CMK (cell line): ENCODE data around the gene TRAF7.

Experiments
- DNase-seq: peaks from one replicate; pipeline ENCODE4 v3.0.0-alpha.2; 2010; ENCODE audit warnings: low read depth

The TRAF7 gene

DNA sequence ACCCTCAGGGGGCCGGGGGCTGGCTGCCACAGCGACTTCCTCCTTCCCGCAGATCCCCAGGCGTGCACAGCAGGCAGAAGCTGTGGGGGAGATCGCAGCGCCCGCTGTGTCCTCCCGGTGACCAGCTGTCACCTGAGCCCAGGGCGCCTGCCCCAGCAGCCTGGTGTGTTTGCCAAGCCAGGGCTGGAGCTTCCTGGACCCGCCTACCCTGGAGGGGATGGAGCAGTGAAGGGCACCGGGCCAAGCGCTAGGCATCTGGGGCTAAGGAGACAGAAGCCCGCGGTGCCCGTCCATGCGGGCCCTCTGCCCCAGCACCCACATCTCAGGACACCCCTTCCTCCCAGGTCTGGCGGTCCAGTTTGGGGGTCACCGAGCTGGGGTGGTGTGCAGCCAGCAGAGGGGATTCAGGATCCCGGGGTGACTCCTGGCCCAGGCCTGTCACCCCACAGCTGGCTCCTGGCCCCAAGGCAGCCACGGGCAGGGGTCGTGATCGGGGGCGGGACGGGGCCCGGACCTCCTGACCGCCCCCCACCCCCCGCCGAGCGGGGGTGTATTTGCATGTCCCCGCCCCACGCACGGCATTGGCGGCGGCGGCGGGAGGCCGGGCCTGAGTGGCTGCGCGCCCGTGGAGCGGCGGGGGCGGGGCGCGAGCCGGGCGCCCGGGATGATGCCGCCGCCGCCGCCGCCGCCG lies 7.5 kb upstream of the TRAF7 start, which contains the start of gene RAB26:
TSS of gene RAB26 (plus strand) at position 645 of the 691 bp plus-strand sequence. CDS start 159 bp downstream, outside the sequence.
- no peak for DNase-seq

- DNase-seq: no peak
Observed at GRCh38 chr16:2148714-2149629, 6.6 kb upstream of the TRAF7 start.

GRCh38 chr16:2149630-2150417 lies 5.8 kb upstream of the TRAF7 start:
- no peak for DNase-seq

DNA sequence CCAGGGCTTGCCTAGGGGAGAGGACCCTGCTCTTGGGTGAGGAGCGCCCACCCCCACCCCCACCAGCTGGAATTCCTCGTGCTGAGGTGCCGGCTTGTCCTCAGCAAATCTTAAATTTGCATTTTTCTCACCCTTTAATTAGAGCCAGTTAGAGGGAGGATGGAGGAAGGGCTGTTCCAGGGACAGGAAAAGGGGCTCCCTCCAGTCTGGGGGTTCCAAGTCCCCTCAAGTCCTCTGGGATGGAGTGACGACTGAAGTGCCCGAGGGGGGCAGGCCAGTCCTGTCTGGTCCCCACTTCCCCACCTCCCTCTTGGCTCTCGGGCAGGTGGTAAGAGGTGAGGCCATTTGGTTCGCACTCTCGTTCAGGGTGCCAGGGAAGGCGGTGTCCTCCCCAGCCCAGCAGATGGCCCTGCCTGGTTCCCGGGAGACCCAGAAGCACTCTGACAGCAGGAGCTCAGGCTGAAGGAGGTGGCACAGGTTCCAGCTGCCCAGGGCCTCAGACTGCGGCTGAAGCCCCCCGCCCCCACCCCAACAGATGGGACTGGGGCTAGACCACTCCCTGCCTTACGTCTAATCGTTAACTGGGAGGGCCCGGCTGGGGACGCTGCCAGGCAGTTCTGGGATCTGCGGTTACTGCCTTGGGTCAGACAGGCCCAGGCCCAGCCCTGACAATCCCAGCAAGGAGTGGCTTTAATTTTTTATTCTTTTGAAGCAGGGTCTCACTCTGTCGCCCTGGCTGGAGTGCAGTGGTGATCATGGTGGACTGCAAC lies 5.0 kb upstream of the TRAF7 start:
- no peak for DNase-seq

DNA sequence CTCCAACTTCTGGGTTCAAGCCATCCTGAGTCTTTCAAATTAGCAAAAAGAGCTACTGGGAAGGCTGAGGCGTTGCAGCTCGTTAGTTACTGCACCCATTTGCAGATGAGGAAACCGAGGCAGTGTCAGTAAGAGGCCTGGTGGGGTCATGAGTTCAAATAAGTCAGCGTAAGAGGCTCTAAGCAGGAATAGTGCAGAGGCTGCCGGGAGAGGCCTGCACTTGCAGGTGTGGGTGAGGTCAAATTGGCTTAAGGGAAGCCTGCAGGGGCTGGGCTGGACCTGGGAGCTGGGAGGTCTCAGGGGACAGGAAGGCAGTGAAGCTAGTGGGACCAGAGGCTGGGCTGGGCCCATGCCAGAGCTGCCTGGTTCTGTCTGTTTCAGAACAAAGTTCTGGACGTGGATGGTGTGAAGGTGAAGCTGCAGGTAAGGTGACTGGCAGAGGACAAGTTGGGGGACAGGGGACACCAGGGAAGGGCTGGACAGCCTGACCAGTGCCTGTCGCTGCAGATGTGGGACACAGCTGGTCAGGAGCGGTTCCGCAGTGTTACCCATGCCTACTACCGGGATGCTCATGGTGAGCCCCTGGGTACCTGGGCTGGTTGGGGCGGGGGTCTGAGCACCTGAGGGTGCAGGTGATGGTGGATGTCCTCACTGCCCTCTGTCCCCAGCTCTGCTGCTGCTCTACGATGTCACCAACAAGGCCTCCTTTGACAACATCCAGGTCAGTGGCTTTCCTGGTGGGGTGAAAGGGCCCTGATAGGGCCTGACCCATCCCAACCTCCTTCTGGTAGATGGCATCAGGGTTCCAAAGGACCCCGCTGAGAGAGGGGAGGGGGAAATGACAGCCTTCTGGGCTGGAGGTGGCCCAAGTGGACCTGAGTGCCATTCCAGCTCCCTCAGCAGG lies 4.1 kb upstream of the TRAF7 start:
- no peak for DNase-seq

DNA sequence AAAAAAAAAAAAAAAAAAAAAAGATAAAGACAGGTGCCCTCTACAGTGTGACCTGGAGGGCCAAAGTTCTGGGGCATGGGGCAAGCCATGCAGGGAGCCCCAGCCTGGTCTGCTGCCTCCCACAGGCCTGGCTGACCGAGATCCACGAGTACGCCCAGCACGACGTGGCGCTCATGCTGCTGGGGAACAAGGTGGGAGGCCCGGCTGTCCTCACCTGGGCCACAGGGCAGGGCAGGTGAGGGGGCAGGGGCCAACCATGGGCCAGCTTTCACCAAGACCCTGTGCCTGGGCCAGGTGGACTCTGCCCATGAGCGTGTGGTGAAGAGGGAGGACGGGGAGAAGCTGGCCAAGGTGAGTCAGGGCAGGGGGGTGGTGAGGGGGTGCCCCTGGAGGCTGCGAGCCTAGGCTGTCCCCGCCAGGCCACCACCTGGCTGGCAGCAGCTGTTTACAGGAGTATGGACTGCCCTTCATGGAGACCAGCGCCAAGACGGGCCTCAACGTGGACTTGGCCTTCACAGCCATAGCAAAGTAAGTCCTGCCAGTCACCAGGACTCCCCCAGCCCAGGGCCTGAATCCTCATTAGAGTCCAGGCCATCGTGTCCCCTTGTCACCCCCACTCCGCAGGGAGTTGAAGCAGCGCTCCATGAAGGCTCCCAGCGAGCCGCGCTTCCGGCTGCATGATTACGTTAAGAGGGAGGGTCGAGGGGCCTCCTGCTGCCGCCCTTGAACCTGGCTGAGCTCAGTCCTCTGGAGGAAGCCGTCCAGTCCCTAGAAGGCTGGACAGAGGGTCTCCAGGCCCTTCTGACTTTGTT lies 2.7 kb upstream of the TRAF7 start:
- no peak for DNase-seq

- no peak for DNase-seq
Observed at GRCh38 chr16:2154533-2155090, 970 bp upstream of the TRAF7 start.

GRCh38 chr16:2155977-2156848 lies 631 bp downstream of the TRAF7 start:
- DNase-seq: no peak

- no peak for DNase-seq
Observed at GRCh38 chr16:2156849-2157224, 1.3 kb downstream of the TRAF7 start.

DNA sequence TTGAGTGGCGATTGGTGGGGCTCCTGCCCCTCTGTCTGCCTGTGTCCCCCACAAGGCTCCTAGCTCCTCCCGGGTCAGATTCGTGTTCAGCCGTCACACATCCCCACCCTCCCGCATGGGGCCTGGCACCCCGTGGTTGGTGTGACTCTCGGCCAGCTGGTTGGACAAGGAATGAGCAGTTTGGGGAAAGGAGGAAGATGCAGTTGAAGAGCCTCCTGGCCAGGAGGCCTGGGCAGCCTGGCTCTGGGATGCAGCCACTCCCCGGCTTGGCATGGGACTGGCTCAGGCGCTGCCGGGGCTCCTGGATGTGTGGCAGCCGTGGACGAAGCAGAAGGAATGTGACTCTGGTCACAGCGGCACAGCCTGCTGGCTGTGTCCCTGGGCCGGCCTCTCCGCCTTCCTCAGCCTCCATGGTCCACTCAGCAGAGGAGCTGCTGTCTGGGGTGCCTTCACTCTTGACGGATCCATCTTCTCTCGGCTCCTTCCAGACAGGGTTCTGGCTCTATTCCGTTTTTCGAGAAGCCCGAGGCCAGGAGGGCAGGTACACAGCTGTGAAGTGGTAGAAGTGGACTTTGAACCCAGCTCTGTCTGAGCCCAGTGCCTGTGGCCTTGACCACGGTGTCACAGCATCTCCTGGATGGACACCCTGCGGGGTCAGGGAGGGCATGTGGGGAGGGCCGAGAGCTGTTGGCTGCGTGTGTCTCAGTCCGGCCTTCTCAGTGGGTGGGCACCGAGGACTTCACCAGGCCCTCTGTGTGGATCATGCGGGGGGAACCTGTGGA lies 2.1 kb downstream of the TRAF7 start:
- no peak for DNase-seq

DNA sequence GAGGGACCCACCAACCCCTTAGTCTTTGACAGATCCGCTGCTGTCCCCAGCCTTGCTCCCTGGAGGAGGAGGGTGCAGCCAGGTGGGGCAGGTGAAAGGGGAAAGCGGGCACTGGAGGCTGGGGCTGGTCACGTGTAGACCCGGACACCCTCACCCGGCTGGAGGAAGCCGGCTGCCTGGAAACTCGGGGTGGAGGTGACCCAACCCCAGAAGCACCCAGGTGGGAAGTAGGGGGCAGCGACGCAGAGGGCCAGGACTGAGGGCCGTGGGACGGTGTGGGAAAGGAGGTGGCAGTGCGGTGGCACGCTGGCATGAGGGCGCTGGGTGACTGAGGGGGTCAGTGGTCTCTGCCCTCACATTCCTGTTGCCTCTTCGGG lies 2.7 kb downstream of the TRAF7 start:
- DNase-seq: no peak

DNA sequence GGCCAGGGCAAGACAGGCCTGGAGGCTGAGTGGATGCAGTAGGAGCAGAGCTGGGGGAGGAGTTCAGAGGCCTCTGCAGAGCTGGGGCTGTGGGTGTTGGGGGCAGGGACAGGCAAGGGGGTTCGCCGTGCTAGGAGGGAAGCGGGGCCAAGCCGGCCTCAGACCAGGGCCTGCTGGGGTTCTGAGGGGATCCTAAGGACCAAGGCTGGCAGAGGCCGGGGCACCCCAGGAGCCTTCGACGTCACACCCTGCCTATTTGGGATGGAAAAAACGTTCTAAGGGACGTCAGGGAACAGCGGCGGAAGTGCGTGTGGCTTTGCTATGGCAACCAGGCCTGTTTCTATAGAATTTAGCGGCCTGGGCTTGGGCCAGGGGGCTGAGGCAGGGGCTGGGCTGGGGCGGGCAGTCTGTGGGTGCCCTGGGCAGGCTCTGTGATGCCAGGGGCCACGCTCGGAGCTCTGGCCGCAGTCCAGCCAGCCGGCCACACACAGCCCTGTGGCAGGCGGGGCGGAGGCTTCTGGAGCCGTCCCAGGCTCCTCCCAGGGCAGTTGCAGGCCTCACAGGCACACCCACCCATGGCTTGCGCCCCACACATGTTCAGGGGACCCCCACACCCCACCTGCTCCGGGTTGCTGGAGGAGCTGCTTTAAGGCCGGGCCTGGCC lies 3.7 kb downstream of the TRAF7 start:
- DNase-seq: no peak

GRCh38 chr16:2160915-2161551 lies 5.5 kb downstream of the TRAF7 start:
- DNase-seq: no peak

GRCh38 chr16:2161911-2162310 lies 6.3 kb downstream of the TRAF7 start:
- DNase-seq: no peak

GRCh38 chr16:2162676-2163118 lies 7.1 kb downstream of the TRAF7 start:
- DNase-seq: no peak

GRCh38 chr16:2163211-2163881 lies 7.8 kb downstream of the TRAF7 start:
- no peak for DNase-seq
